Neural crest cell (in vitro differentiated cells): ENCODE measurements around the gene TEX9. TPM values are rescaled to one million over a fixed set of nuclear protein-coding genes. Genes with fewer than 3 reads are reported as not detected.
"Not testable (repeated sequence)": the region's sequence is repeated elsewhere in the genome, so short reads cannot be mapped to it uniquely, and the experiment has no call there.

ENCODE experiments used
- DNase-seq: peaks from one replicate; pipeline ENCODE4 v3.0.0; 2021; ENCODE audit warnings: low read depth, mixed read lengths, low spot score
- H3K27ac Mint-ChIP-seq: one replicate; pipeline ENCODE4 v1.8.0; 2021; ENCODE audit warnings: mild to moderate bottlenecking, mixed read lengths; ENCODE audit not compliant: unreplicated experiment
- H3K27me3 Mint-ChIP-seq: 2 replicates; pipeline ENCODE4 v1.8.0; 2021; ENCODE audit warnings: low read depth, mild to moderate bottlenecking, mixed read lengths
- H3K36me3 Mint-ChIP-seq: 2 replicates; pipeline ENCODE4 v1.8.0; 2021; ENCODE audit warnings: low read depth, mild to moderate bottlenecking, mixed read lengths
- H3K4me1 Mint-ChIP-seq: 2 replicates; pipeline ENCODE4 v1.8.0; 2021; ENCODE audit warnings: mixed read lengths
- H3K4me3 Mint-ChIP-seq: one replicate; pipeline ENCODE4 v1.8.0; 2021; ENCODE audit warnings: mild to moderate bottlenecking, mixed read lengths
- H3K9me3 Mint-ChIP-seq: 2 replicates; pipeline ENCODE4 v1.8.0; 2021; ENCODE audit warnings: mixed read lengths
- CTCF ChIP-seq: fragments of 200-600 bp; sonication (generic); conservative IDR thresholded peaks from 2 replicates; pipeline ENCODE4 v1.5.0; 2021; ENCODE audit warnings: antibody characterized with exemption, mild to moderate bottlenecking
- total RNA-seq: library from RNA; stranded (reverse); gene quantifications from 2 replicates; pipeline ENCODE4 v1.2.1, GENCODE V29; 2021

TEX9 gene
- total RNA-seq, 1 donor from 2014 or later = 17.9 TPM

- H3K4me1 Mint-ChIP-seq = no peaks in the 10 kb centered on the region
- H3K36me3 Mint-ChIP-seq = peaks cover 30% of the 10 kb centered on the region
- no peak for TF ChIP-seq CTCF
- peak overlapping the region; percentile 31 for H3K27ac Mint-ChIP-seq
- peaks cover 6% of the 10 kb centered on the region for H3K9me3 Mint-ChIP-seq
- no peaks in the 10 kb centered on the region for H3K27me3 Mint-ChIP-seq
- H3K4me3 Mint-ChIP-seq = no peak overlapping the region
- DNase-seq = no peak
Measured at GRCh38 chr15:56410721-56411120, 45.5 kb downstream of the TEX9 start.

GRCh38 chr15:56411122-56411749, 46.0 kb downstream of the TEX9 start:
- no peak for DNase-seq
- H3K36me3 Mint-ChIP-seq = peaks cover 31% of the 10 kb centered on the region
- no peak overlapping the region for H3K4me3 Mint-ChIP-seq
- no peaks in the 10 kb centered on the region for H3K27me3 Mint-ChIP-seq
- no peak overlapping the region for H3K27ac Mint-ChIP-seq
- no peaks in the 10 kb centered on the region for H3K4me1 Mint-ChIP-seq
- no peak for TF ChIP-seq CTCF
- peaks cover 6% of the 10 kb centered on the region for H3K9me3 Mint-ChIP-seq

- H3K4me3 Mint-ChIP-seq, H3K27ac Mint-ChIP-seq, H3K4me1 Mint-ChIP-seq, DNase-seq, H3K27me3 Mint-ChIP-seq: not testable (repeated sequence)
- Mint-ChIP-seq H3K9me3 (peaks cover 12% of the 10 kb centered on the region), H3K36me3 (peaks cover 48% of the 10 kb centered on the region)
Measured at GRCh38 chr15:56413114-56413733, 48.0 kb downstream of the TEX9 start.

- H3K4me3 Mint-ChIP-seq = no peak overlapping the region
- no peaks in the 10 kb centered on the region for H3K9me3 Mint-ChIP-seq
- TF ChIP-seq CTCF = no peak
- no peaks in the 10 kb centered on the region for H3K27me3 Mint-ChIP-seq
- H3K4me1 Mint-ChIP-seq = no peaks in the 10 kb centered on the region
- peaks cover 32% of the 10 kb centered on the region for H3K36me3 Mint-ChIP-seq
- no peak overlapping the region for H3K27ac Mint-ChIP-seq
- DNase-seq = no peak
Measured at GRCh38 chr15:56425276-56425675, 60.0 kb downstream of the TEX9 start.

GRCh38 chr15:56425976-56426375, 60.8 kb downstream of the TEX9 start:
- peaks cover 30% of the 10 kb centered on the region for H3K36me3 Mint-ChIP-seq
- TF ChIP-seq CTCF = no peak
- H3K9me3 Mint-ChIP-seq = no peaks in the 10 kb centered on the region
- no peak for DNase-seq
- H3K4me3 Mint-ChIP-seq = no peak overlapping the region
- H3K27ac Mint-ChIP-seq = no peak overlapping the region
- H3K4me1 Mint-ChIP-seq = no peaks in the 10 kb centered on the region
- H3K27me3 Mint-ChIP-seq = no peaks in the 10 kb centered on the region

GRCh38 chr15:56428821-56429458, 63.7 kb downstream of the TEX9 start:
- Mint-ChIP-seq H3K9me3 (no peaks in the 10 kb centered on the region), H3K4me3 (no peak overlapping the region), H3K36me3 (peaks cover 27% of the 10 kb centered on the region), H3K27ac (no peak overlapping the region), H3K27me3 (no peaks in the 10 kb centered on the region), H3K4me1 (no peaks in the 10 kb centered on the region)
- no peak for DNase-seq
- TF ChIP-seq CTCF = peak; percentile 69
